HG03066 (cell line): ENCODE results near the gene UBD.

Experiments used
- ATAC-seq: cut with Tn5 transposase; IDR thresholded peaks from one replicate; pipeline ENCODE4 v1.9.1; 2021; ENCODE audit warnings: low read depth; ENCODE audit not compliant: unreplicated experiment

UBD gene

DNA sequence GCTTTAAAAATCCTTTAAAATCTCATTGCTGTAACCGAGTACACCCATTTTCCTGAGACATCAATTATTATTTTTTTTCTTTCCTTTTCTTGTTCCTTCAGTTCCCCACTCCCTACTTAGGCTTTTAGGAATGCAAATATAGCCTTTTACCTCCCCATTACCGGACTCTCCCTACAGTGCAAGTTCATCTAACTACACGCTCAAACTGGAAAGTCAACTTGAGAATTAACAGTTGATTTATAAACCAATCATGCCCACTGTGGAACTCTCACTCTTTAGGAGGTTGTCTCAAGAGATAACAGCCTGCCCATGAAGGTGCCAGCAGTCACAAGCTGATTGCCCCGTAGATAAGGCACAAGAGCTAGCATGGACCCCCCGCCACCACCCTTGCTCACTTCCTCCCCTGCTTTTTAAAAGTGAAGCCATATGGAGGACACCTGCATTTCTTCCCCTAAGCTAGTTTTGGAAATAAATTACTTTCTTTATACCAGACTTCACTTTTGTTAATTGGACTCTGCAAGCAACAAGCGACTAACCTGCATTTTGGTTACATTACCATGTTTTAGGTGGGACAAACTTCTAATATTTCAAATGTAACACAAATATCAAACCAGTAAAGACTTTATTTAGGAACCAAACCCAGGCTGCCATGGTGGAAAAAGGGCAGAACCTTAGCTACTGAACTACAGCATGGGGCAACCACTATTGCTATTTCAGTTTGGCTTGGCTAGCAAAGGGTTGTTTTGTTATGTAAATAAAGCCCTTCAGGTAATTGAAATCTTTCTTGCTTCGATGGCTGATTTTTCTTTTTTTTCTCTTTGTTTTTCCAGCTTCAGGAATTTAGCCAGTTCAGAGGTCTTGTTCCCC, 34.9 kb downstream of the UBD start:
- no peak for ATAC-seq

- ATAC-seq, result no peak
Observed at GRCh38 chr6:29524044-29524443, 35.5 kb downstream of the UBD start.

DNA sequence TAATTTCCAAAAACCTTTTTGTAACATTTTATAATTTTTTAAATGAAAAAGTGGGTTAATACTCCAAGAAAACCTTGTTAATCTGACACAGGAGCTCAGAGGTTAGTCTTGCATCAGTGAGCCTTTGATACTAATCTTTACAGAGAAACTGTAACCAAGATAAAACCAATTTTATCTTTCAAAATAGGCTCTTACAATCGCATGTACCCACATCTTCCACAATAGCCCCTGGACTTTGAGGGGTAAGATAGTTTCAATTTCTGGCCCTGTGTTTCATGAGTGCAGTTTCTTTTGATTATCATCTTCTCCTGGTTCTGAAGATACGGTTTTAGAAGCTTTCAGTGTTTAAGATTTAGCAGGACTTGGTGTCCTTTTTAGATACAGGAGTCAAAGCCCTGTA, 37.3 kb downstream of the UBD start:
- no peak for ATAC-seq

DNA sequence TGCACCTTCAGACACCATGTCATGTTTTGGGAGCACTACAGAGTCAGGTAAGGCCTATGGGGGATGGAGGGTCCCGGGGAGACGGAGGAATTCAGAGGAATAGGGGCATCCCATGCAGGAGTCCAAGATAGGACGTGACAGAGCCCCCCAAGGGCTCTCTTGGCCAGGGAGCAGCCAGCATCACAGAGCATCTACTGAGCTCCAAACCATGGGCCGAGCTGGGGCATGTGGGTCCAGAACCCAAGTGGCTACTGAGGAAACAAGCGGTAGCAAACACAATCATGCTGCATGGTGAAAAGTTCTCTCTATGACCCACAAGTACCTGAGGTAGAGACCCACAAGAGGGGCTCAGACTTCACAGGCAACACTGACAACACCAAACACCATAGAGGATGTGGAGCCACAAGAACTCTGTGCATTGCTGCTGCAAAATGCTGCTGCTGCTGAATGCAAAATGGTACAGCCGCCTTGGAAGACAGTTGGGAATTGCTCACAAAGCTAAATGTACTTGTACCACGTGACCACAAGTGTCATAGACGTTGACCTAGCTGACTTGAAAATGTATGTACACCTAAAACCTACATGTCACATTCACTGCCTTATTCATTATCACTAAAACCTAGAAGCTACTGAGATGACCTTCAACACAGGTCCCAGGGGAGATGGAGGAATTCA, 38.4 kb downstream of the UBD start:
- ATAC-seq, result no peak

- ATAC-seq, result no peak
Observed at GRCh38 chr6:29520232-29520631, 39.3 kb downstream of the UBD start.

DNA sequence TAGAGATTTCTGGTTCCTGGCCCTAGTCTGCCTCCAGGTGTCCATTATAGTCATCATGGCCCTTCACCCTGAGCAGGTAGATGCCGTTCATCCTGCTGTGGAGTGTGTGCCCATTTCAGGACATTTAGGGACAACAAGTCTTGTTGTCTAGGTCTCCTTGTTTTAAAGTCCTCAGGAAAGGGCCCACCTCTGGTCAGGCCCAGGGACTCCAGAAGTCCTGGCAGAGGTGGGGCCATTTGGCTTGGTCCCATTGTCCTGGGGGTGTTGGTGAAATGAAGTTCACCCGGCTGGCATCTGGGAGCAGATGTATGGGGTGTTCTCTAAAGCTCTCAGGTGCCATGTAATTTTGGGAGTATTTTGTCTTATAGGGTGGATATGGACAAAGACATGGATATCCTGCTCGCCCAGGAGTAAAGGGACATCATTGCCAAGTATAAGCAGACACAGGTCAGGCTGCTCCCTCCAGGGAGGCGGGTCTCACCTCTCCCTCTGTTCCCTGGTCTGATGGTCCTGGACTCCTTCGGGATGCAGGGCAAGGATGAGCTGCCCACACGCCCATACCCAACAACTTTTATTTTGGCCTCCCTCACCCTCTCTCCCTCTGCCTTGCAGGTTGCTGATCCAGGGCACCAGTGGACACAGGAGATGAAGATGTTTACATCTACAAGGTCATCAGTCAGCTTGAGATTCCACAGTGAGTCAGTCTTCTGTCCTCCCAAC, 40.1 kb downstream of the UBD start:
- ATAC-seq, result no peak

GRCh38 chr6:29517728-29518440, 41.6 kb downstream of the UBD start:
- ATAC-seq, result no peak

DNA sequence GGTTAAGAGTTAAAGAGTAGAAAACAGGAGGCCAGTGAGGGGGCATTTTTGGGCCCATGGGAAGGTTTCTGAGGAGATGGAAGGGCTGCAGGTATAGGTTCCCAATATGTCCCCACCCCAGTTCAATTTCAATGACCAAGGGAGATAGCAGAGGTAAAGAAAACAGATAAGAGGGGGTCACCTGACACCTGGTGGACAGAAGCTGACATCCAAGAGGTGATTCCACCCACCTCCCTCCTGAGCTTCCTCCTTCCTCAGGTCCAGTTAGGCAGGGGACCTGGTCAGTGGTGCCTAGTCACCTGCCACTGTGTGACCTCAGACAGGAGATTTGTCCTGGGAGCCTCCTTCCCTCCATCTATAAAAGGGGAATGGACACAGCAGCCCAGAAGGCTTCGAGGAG, 42.3 kb downstream of the UBD start:
- ATAC-seq, result no peak

DNA sequence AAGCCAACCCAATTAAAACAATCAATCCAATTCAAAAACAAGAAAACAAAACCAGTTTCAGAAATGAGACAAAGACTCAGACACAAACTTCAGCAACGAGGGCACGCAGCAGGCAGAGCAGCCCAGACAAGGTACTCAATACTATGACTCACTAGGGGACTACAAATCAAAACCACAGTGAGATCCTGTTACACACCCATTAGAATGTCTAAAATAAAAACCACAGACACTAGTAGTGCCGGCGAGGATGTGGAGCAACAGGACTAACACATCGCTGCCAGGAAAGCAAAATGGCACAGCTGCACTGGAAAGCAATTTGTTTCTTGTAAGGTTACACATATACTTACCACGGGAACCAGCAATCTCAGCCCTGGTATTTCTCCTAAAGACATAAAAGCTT, 43.4 kb downstream of the UBD start:
- ATAC-seq, result no peak

- no peak for ATAC-seq
Observed at GRCh38 chr6:29510746-29511300, 48.7 kb downstream of the UBD start.

GRCh38 chr6:29510202-29510601, 49.3 kb downstream of the UBD start:
- ATAC-seq, result no peak

GRCh38 chr6:29509711-29510110, 49.8 kb downstream of the UBD start:
- no peak for ATAC-seq

- ATAC-seq, result peak; percentile 63
Observed at GRCh38 chr6:29509239-29509638, 50.3 kb downstream of the UBD start.

GRCh38 chr6:29507319-29507718, 52.2 kb downstream of the UBD start:
- no peak for ATAC-seq

DNA sequence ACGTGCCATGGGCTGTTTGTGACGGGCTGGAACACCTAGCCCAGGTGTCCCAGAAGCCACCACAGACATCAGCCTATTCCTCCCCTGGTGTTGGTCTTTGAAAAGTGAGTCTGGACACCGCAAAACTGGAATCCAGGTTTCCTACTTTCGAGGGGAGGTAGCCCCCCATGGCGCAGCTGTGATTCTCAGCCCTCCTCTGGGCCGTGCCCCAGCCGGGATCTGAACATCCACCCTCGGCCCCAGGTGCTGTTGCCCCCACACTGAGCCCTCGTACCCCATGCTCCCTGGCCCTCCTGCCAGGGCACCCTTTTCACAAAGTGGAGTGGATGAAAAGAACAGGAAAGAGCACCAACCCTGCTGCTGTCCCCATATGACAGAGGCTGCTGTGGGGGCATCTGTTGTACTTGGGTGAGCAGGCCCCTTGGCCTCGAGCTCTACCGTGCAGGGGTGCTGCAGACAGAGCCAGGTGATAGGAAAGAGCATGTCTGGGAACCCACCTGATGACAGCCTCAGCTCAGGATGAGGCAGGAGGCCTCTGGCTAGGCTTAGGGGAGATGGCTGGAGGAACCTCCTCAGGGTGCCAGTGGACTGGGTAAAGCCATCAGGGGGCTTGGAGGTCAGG, 53.0 kb downstream of the UBD start:
- no peak for ATAC-seq

DNA sequence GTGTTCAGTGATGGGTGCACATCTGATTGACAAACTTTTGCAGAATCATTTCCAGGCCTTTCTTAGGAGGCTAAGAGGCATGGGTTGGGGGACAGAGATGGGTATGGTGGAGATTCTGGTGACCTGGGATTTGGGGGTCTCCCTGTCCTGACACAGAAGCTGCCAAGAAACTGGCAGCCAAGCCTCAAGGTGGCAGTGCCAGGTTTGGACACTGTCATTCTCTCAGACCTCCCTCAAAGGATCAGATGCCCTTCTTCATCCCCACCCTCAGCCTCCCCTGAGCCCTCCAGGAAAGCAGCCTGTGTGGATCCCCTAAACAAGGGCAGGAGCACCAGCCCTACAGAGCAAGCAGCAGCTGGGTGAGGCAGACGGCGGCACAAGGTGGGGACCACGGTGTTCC, 53.7 kb downstream of the UBD start:
- no peak for ATAC-seq
